D341Med (cell line): ENCODE measurements around the gene SCN3B.

Source experiments
- DNase-seq: peaks from one replicate; pipeline ENCODE4 v3.0.0; 2012; ENCODE audit warnings: low spot score

SCN3B gene

GRCh38 chr11:123653827-123654565 lies 428 bp downstream of the SCN3B start:
- peak; percentile 76 for DNase-seq

DNA sequence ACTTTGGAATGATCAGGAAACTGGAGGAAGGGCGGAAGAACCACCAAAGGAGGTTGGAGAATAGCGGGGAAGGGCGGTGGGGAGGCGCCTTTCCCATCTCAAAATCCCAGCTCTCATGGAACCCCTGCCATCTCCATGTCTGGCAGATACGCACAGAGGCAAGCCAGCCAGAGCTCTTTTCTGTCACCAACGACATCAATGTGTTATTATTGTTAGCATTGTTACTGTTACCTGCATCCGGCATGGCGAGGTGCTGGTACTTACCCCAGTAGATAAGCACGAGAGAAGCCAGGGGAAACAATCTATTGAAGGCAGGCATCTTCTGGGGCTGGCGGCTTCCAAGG lies 969 bp downstream of the SCN3B start:
- no peak for DNase-seq

GRCh38 chr11:123652599-123652998 lies 1.8 kb downstream of the SCN3B start:
- no peak for DNase-seq

DNA sequence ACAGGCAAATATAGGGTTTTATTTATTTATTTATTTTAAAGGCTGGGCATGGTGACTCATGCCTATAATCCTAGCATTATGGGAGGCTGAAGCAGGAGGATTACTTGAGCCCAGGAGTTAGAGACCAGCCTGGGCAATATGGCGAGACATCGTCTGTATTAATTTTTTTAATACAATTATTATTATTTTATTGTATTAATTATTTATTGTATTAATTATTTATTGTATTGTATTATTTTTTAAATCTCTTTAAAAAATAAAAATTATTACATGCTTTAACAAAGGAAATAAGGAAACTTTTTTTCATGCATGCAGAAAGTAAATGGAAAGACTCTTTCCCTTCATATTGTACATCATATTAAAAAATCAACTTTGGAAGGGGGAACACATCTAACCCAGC lies 3.5 kb downstream of the SCN3B start:
- no peak for DNase-seq

DNA sequence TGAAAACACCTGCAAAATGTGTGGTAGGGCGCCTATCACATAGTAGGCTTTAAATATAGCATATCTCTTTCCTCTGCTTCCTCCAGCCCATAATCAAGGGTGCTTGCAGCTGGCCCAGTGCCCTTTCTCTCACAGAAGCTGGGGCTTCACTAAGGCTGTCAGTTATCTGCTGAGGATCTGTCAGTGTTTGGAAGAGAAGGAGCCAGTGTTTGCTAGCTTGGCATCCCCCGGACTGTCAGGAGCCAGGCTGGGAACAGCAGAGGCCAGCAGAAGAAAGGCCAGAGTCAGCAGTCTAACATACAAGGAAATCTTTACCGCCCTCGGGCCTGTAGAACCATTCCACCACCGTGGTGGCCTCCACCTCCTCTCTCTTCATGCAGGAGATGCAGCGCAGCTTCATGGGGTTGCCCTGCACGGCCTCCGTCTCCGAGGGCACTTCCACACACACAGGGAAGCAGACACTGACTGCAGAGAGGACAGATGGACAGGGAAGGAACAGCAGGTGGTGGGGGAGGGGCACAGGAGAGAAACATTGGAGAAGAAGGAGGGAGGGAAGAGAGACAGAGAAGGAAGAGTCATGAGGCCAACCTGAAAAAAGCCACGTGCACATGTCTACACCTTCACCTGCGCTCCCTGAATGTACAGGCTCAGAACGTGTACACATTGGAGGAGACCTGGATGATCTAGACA lies 9.0 kb downstream of the SCN3B start:
- no peak for DNase-seq

GRCh38 chr11:123642435-123642834 lies 12.0 kb downstream of the SCN3B start:
- no peak for DNase-seq

GRCh38 chr11:123641495-123641840 lies 13.0 kb downstream of the SCN3B start:
- no peak for DNase-seq

- DNase-seq, result peak; percentile 82
Observed at GRCh38 chr11:123640677-123641494, 13.5 kb downstream of the SCN3B start.

GRCh38 chr11:123640029-123640428 lies 14.4 kb downstream of the SCN3B start:
- no peak for DNase-seq

DNA sequence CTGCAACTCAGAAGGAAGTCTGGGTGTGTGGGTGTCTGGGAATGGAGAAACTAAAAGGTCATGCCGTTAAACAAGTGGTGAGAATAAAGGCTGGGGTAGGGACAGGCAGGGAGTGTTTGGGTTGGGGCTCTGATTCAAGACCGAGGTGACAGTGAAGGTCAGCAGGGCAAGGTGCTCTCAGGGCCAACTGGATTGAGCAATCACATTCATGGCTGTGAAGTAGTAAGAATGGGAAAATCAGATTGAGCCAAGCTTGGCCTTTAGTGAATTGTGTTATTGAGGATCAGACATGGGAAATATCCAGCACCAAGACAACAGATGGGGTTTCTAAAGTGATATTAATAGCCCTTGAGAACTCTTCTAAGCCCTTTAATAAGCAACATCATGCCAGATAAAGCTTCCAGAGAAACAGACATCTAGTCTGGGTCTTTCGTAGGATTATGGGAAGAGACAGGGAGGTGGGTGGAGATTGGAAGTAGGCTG lies 24.3 kb downstream of the SCN3B start:
- peak; percentile 55 for DNase-seq

- no peak for DNase-seq
Observed at GRCh38 chr11:123628936-123629683, 25.3 kb downstream of the SCN3B start.

- no peak for DNase-seq
Observed at GRCh38 chr11:123624974-123625373, 29.4 kb downstream of the SCN3B start.

DNA sequence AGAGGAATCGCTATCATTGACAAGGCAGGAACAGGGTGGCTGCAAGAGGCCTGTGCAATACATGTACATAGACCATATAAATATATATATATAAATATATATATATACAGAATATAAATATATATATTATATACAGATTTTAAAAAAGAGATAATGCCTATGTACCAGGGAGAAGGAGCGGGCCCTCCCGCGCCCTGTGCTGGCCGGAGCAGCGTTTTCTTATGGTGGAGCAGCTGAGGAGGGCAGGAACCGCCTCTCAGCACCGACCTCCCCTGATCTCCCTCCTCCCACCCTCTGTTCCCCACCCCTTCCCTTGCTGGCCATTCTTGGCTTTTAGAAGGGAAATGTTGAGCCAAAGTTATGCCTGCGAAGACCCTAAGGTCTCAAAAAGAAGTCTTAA lies 31.8 kb downstream of the SCN3B start:
- DNase-seq, result no peak

GRCh38 chr11:123616505-123617198 lies 37.8 kb downstream of the SCN3B start:
- DNase-seq, result no peak

DNA sequence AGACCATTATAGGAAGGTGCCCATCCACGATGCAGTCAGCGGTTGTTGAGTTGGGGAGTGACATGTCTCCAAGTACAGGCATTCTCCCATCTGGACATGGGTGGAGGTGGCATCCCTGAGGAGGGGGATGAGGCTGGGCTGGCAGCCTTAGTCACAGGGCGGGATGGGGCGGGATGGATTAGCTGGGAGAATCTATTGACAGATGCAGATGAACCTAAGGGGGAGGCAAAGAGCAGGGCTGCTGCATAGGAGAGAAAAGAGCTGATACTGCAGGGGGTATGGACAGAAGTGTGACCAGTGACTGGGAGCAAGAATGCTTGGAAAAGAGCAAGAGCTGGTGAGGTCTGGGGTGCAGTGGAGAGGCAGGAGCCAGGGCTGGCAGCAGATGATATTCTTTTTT lies 42.7 kb downstream of the SCN3B start:
- no peak for DNase-seq

DNA sequence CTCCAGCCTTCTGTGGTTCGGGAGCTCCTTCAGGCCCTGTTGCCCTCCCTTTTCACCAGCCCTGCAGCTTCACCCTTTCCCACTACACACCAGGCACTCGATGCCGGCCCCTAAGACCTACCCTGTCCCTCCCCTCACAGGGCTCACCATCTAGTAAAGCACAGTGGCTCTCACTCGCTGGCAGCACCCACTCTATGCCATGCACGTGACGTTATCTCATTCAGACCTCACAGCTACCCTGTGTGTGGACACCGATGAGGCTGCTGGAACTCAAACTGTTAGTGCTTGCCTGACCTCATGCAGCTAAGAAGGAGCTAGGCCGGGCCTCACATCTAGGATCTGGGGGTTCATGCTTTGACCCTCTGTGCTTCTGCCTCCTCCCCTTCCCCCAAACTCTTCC lies 45.5 kb downstream of the SCN3B start:
- no peak for DNase-seq

GRCh38 chr11:123608371-123608770 lies 46.1 kb downstream of the SCN3B start:
- no peak for DNase-seq

GRCh38 chr11:123607781-123608180 lies 46.6 kb downstream of the SCN3B start:
- DNase-seq, result no peak

DNA sequence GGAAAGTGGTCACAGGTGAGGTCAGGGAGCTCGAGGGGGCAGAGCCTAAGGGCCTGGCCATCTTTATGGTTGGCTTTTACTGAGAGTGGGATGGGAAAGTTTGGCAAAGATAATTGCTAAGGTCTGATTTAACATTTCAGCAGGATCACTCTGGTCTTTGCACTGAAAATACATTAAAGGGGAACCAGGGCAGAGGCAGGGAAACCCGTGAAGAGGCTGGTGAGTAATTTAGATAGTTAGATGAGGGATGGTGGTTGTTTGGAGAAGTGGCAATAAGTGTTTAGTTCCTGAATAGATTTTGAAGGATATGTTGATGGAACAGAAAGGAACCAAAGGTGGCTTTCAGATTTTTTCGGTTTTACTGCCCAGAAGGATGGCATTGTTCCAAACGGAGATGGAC lies 50.8 kb downstream of the SCN3B start:
- DNase-seq, result no peak

DNA sequence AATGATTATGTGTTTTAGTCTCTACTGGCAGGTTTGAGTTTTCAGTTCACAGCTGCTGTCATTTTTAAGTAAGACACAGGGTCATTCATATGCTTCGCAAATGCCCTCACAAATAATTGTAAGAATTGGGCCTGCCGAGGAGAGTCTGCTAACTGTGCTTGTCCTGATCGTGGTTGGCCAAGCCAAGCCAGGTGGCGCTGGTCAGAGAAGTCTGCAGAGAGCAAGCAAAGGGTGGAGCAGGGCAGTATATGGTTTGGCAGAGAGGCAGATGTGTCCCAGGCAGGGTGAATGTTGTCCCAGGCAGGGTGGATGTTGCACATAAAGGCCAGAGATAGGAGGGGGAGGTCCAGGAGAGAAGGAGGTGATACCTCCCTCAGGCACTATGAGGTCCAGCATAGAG lies 52.7 kb downstream of the SCN3B start:
- DNase-seq, result no peak

GRCh38 chr11:123601136-123601535 lies 53.3 kb downstream of the SCN3B start:
- DNase-seq, result no peak

DNA sequence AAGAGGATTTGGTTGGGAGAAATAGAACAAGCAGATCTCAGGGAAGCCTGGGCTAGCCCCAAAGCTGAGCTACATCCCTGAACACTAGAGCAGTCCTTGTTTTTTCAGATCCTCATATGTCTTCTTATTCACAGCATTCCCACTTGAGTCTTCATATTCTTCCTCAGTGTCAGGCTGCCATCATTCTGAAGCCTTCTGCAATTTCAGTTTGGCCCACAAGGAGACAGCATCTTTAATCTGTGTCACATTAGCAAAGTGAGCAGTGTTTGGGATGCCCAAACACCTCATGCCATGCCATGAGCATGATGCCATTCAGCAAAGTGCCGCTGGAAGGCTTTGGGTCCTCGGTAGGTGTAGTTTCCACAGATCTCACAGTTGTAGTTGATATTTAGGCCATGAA lies 56.6 kb downstream of the SCN3B start:
- DNase-seq, result no peak
